Stimulated activated CD8-positive, alpha-beta memory T cell treated with anti-CD3 and anti-CD28 coated beads, Interleukin-4, amount 100 ng/mL, for 24 hours (primary cell): Measurements from ENCODE around the gene CSF1R.
A peak's percentile ranks its signal among the peaks of the same experiment; 100 is the strongest.

Experiments used
- DNase-seq: peaks from one replicate; pipeline ENCODE4 v3.0.0-alpha.2; 2020; ENCODE audit warnings: low read depth

The CSF1R gene

GRCh38 chr5:150085950-150086715 is at the start of gene CSF1R:
Gene CSF1R, minus strand, starts transcription at chr5:150086554. Its CDS starts 127 bp downstream, at chr5:150086427.
- no peak for DNase-seq

- no peak for DNase-seq
Measured at GRCh38 chr5:150135557-150136304, 49.4 kb upstream of the CSF1R start.

DNA sequence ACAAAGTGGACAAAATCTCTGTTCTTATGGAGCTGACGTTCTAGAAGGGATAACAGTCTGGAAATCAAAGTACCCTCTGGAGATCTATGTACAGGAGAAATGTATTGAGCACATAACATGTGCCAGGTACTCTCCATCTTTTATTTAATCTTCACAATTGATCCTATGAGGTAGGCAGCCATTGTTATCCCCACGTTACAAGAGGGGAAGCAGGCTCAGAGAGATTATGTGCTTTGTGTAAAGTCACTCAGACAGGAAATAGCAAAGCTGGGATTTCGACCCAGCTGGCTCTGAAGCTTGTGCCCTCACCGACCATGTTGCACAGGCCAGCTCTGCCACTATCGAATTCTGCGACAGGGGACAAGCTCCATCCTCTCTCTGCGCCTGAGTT is 47.8 kb upstream of the CSF1R start:
- no peak for DNase-seq

DNA sequence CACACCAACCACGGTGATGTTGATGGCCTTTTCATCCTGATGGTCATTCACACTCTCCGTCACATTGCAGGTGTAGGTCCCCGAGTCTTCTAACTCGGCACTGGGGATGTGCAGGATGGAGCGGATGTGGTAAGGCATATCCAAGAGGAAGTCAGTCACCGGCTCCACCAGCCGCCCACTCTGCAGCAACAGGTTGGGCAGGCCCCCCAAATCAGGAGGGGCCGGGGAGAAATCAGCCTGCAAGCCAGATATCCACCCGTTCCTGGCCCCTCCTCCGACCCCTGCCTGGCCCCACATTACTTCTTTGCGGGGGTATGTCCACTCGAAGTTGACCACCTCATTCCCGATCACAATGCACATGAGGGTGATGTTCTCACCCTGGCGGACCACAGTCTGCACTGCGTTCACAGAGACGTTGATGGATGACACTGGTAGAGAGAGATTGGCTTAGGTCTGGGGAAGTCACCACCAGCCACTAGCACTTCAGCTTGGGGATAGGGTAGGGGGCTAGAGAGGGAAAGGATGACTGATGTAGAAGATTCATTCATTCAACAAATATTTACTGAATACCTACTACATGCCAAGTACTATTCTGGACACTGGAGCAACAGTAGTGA is 47.3 kb upstream of the CSF1R start:
- DNase-seq, result no peak

GRCh38 chr5:150132740-150133139 is 46.4 kb upstream of the CSF1R start:
- no peak for DNase-seq

- no peak for DNase-seq
Measured at GRCh38 chr5:150131978-150132694, 45.8 kb upstream of the CSF1R start.

- no peak for DNase-seq
Measured at GRCh38 chr5:150131461-150131860, 45.1 kb upstream of the CSF1R start.

- no peak for DNase-seq
Measured at GRCh38 chr5:150130493-150130922, 44.2 kb upstream of the CSF1R start.

GRCh38 chr5:150129813-150130492 is 43.6 kb upstream of the CSF1R start:
- DNase-seq, result peak; percentile 29

GRCh38 chr5:150129454-150129812 is 43.1 kb upstream of the CSF1R start:
- DNase-seq, result no peak

DNA sequence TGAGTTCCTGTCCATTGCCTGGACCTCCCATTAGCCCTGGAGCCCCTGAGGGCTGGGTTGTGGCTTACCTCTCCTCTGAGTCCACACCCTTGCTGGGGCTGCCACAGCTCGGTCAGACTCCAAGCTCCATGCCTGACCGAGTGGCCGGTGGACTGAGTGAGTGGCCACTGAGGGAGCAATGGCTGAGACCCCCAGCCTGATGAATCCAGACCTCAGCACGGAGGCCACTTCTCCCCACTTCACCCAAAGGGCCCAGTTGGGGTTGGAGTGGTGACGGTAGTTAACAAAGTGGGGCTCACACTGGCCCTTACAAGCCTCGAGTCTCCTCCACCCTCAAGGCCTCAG is 40.5 kb upstream of the CSF1R start:
- no peak for DNase-seq

DNA sequence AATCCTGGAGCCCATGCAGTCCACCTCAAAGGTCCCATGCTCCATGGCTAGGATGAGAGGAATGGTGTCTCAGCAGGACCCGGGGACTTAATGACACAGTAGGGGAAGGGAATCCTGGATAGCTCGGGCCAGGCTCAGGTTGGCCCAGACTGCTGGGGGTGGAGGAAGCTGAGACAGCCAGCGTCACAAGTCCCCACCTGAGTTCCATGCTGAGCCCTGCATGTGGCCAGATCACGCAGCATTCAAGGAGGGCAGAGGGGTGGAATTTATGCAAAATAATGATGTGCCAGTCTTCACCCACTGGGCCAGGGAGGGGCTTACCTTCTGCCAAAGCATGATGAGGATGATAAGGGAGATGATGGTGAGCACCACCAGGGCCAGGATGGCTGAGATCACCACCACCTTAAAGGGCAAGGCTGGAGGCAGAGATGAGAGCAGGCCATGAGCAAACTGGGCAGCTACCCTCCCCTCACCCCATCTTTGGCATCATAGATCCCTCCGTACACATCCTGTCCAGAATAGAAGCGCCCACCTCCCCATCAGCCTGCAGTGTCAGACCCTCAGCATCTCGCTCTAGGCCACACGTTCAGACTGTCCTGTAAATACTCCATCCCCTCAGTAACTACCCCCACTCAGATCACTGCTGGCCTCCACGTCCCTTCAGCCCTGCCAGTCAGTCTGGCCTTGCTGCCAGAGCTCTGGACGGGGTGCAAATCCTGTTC is 40.0 kb upstream of the CSF1R start:
- no peak for DNase-seq

GRCh38 chr5:150125334-150125733 is 39.0 kb upstream of the CSF1R start:
- no peak for DNase-seq

- DNase-seq, result no peak
Measured at GRCh38 chr5:150124596-150124995, 38.2 kb upstream of the CSF1R start.

DNA sequence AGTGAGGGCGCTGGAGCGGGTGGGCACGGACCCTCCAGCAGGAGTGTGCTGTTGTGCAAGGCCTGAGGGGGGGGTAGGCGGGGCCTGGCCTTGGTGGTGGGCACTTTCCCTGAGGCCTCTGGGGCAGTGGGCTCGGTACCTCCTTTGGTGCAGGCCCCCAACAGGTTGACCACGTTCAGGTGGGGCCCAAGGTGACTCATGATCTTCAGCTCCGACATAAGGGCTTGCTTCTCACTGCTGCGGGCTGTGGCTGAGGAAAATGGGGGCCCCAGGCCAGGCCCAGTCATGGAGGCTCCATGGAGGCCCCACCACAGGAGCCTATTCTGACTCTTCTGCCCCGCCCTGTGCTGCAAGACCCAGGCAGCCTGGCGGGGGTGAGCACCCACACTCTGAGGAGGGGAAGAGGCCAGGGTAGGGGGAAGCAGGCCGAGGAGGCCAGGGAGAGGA is 37.8 kb upstream of the CSF1R start:
- no peak for DNase-seq

- no peak for DNase-seq
Measured at GRCh38 chr5:150123542-150123941, 37.2 kb upstream of the CSF1R start.

DNA sequence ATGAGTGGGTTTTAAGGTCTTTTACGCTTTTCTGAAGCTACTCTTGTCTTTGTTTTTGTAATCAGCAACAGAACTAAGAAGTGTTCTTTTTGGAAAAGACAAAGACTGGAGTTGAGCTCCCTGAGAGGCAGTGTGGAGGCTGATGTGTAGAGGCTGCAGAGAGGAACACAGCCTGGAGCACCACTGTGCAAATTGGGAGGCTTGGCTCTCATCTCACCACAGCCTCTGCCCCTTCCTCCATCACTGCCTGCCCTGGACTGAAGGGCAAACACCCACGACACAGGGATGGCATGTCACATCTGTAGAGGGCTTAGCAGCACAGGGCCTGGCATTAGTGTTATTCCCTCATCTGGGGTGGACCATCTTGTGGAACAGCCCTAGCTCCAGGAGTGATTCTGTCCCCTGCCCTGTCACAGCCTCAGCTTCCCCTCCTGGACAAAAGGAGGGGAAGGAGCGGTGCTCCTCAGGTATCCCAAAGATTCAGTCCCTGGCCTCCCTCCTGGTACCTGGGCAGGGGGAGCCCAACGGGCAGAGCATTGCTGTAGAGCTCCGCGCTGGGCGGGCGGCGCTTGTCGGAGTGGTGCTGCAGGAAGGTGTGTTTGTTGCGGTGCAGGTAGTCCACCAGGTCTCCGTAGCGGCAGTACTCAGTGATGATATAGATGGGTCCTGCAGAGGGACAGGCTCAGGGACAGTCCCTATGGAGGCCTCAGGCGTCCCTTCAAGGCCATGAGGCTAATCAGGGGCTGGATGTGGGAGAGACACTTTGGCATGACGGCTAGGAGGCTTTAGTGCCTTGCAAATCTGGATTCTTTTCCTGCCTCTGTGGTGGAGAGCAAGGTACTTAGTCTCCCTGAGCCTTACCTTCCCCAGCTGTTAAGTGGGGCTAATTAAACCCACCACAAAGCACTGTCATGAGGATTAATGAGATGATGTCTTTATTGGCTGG is 36.5 kb upstream of the CSF1R start:
- DNase-seq, result no peak

DNA sequence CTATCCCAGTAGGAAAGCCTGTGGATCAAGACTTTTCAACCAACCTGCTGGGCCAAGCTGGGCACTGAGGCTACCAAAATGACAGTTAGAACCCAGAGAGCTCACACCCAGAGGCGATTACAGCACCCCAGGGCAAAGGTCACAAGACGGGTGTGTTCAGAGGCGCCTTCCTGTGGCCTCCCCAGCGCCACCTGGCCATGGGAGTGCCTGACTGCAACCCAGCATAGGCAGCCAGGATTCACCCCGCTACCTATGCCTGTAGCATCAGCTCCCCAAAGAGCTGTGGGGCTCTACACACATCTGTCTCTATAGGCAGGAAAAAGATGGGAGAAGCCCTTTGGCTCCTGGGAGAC is 35.8 kb upstream of the CSF1R start:
- DNase-seq, result no peak

DNA sequence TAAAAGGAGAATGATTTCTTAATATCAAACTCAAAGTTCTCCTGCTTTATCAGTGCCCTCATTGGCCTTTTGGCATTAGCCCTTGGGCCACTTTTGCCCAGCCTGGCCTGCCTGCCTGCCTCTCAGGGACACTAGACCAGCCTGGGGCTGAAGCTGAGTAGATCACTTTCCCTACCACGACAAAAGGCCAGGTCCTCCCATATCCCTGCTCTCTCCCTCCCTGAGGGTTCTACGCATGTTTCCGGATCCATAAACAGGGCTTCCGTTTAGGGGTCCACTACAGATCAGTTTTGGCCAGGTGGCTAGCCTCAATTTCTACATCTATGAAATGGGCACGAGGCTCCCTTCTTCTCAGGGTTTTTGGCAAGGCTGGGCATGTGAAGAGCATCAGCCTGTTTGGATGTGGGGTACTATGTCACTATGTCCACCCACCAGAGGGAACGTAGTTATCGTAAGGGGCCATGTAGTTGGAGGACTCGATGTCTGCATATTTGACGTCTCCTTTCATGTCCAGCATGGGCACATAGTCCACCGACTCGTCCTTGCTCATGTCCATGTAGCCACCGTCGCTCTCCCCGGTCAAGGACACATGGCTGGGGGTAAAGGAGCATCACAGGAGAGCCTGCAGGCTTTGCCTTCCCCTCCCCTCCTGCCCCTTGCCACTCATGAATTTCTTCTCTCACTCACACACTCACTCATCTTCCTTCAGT is 35.2 kb upstream of the CSF1R start:
- DNase-seq, result no peak
